Activated CD8-positive, alpha-beta memory T cell treated with anti-CD3 and anti-CD28 coated beads for 1 hour (primary cell): ENCODE measurements around the gene MDFIC.

Experiments used
- DNase-seq, 2 donors: peaks; one replicate each; pipeline ENCODE4 v3.0.0-alpha.2; 2020; ENCODE audit warnings: low read depth in 1 of 2; ENCODE audit errors: extremely low read depth in 1 of 2

Gene MDFIC

DNA sequence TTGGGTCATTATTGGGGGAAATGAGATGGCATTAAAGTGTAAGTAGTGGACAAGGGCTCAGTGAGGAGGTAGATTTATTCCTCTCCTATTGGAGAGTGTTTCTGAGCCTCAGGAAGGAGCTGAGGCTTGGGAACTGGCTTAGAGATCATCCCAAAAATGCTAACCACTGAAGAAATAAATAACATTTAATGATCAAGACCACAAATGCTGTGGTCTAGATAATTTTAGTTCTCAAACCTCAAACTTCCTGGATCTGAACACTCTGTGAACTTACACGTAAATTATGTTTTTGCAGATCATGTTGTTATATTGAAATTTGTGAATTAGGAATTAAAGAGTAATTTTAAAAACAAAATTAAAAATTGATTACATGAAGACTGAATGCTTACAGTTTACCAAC is 27.3 kb downstream of the MDFIC start:
- DNase-seq, result no peak

DNA sequence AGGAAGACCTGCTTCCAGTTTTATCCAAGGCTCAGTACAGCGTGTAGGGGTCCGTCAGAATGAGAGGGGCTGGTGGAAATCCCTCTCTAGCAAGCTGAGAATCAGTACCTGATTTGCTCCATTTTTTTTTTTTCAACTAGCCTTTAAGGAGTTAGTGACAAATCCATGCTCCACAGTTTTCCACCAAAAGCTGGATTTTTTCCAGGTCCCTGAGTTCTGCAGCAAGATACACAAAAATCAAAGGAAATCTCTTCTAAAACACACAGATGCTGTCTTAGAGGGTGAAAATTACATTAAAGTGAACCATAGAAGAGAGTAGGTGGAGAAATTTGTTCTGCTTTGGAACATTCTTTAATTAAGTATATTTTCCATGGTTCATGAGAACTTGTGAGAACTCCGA is 30.4 kb downstream of the MDFIC start:
- no peak for DNase-seq

DNA sequence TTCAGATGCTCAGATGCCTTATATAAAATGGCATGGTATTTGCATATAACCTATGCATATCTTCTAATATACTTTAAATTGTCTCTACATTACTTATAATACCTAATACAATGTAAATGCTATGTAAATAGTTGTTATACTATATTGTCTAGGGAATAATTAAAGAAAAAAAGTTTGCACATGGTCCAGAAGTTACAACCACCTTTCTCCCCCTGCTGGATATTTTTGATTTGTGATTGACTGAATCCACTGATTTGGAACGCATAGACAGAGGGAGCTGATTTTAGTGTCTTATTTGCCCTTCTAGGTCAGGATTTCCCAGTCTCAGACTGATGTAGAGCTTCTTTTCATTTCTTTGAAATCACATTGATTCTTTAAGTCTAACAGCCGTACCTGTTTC is 31.8 kb downstream of the MDFIC start:
- DNase-seq, result no peak

DNA sequence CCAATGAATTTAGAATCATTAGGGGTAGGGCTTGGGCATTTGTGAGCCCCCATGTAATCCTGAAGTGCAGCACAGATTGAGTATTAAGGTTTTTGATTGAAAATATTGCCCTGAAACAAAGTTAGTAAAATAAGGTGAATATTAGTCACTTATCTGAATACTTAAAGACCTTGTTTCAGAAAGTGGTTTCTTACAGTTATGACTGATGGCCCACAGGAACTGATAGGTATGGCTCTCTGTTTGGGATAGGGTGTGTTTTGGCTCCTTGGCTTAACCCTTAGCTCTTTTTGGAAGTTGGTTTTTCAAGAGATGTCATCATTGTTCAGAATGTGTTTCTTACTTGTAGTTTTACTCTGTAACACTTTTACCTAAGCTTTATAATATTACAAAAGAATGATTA is 34.8 kb downstream of the MDFIC start:
- DNase-seq, result no peak

DNA sequence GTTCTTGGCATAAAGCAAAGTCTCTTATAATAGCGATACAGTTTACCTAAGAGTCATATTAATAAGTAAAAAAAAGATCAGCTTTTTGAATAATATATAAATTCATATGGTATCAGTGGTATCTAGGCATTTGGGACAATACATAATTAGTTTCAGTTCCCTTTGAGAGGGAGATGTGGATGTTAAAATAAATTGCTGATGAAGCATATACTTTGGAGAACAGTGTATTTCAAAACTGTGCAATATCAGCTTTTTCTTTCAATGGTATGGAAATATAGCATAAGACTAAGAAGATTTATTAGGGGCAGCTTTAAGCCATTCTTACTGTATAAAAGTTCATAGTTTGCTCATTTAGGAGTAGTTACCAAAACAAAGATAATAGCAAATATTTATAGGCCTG is 35.5 kb downstream of the MDFIC start:
- no peak for DNase-seq

DNA sequence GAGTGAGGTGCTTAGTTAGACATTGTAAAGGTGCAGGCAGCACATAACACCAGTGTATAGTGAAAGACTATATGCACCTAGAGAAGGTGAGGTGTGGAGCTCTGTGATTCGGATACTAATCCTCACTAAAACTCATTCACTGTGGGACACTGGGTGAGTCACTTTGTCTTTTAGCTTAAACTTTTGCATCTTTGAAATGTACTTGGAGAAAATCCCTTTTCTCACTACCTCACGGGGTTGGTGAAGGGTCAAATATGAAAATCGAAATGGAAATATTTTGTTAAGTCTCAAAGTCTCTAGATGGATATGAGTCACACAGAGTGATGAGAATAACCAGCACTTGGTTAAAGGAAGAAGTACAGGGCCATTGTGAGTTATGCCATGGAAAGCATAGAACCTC is 38.0 kb downstream of the MDFIC start:
- DNase-seq, result no peak

DNA sequence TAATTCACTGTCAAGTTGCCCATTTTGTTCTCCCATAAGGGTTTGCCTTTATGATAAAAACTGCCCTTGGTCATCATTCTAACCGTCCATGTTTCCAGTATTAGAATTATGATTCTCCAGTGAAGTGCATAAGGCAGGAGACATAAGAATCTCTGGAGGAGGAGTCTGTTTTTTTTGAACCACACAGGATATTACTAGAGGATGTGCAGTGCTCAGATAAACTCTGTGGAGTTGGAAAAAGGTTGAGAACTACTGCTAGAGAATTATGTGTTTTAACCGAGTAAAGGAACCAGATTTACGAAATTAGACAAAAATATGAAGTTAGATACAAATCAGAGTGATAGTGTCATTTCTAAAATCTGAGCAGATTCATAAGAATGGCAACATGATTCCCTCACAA is 40.5 kb downstream of the MDFIC start:
- DNase-seq, result no peak

DNA sequence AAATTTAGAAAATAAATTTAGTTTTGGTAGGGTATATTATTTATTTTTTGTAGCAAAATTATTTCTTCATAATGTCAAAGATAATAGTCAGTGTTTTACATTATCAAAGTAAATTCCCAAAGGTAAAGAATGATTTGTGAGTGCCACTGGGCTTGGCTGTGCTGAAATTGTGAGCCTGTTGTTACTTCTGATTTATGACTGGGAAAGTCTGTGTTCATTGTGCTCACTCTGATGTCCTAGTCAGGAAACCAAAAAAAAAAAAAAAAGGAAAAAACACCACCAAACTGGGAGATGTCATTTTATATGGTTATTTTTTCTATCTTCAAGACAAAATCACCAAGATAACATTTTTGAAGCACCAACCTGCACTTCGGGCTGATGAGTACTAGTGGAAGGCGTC is 44.3 kb downstream of the MDFIC start:
- DNase-seq, result no peak

DNA sequence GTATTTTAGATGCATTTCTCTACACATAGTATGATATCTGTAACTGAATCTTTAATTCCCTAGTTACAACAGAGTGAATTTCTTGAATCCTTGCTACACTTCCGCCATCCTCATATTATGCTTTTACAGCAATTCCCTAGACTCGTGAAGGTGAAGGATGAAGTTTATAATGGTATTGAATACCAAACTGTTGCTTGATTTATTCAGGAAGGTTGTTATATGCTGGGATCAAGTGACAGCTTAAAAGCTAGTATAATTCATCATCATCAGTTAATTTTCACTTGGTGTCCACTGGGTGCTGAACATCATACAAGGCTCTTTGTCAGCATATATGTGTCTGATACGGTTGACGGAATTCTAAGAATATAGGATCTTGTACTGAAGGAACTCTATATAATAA is 47.2 kb downstream of the MDFIC start:
- DNase-seq, result no peak

DNA sequence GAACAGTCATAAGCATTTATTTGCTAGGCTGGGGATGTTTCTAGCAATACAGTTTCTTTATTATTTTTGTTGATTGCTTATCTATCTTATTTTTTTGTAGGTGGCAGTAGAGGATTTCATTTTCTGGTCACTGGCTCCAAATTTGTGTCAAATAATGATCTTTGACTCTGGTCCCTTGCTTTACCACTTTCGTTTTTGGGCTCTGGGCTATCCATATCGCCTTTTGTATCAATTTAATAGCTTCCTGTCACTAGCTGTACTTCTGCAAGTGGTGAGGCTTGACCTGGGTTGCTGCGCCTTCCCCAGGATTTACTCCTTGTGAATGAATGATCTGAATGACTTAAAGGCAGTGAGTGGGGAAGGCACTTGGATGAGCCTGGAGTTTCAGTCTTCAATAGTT is 48.4 kb downstream of the MDFIC start:
- DNase-seq, result no peak

DNA sequence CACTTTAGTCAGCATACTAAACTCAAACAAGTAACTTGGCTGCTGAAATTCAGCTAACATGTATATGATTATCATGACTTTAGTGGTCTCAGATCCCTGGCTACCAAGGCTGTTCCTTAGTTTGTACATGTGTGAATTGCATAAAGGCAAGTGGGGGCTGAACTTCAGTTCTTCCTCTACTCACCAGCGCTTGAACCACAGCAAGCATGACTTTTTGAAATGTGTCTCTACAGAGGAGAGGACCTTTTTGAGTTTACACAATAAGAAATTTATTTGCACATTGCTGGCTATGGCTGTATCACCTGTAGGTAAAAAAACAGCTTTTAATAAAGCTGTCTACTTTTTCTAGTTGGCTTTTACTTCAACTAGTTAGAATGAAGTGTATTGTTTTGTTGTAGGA is 48.8 kb downstream of the MDFIC start:
- DNase-seq, result no peak

DNA sequence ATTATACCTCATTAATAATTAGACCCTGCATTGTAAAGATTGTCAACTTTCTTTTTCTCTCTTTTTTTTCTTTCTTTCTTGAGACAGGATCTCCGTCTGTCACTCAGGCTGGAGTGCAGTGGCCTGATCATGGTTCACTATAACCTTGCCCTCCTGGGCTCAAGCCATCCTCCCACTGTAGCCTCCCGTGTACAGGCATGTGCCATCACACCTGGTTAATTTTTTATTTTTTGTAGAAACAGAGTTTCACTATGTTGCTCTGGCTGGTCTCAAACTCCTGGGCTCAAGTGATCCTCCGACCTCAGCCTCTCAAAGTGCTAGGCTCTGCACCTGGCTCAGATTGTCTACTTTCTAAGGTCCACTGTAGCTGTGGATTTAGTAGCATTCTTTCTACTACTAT is 50.7 kb downstream of the MDFIC start:
- DNase-seq, result no peak

DNA sequence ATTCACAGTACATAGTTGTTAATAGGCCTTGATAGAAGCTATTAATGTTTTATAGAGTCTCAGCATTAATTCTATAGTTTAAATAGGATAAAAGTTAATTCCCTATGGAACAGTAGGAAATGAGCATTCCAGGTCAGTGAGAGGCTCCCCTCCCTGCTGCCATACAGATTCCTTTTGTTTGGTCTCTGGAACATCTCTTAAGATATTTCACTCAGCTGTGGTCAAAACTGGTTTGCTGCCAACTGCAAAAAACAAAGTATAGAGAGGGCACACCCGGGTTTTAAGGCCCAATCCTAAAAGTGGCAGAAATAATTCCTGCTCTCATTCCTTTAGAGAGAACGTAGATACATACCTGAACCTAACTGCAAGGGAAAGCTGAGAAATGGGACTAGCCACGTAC is 51.3 kb downstream of the MDFIC start:
- no peak for DNase-seq

DNA sequence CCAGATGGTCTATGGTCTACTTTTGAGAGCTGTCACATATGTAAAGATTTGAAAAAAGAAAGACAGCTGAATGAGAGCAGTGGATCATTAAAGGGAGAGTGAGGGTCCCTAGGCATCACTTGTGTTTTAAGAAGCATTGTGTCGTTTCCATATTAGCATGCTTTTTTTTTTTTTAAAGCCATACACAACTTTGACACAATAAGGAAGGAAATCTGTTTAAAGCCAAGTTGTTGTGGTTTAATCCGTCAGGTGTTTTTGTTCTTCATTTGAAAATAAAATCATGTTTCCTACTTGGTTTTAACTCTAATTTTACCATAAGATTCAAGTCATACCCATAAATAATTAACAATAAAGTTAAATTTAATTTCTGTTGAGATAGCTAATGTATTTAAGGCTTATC is 53.5 kb downstream of the MDFIC start:
- DNase-seq, result no peak

DNA sequence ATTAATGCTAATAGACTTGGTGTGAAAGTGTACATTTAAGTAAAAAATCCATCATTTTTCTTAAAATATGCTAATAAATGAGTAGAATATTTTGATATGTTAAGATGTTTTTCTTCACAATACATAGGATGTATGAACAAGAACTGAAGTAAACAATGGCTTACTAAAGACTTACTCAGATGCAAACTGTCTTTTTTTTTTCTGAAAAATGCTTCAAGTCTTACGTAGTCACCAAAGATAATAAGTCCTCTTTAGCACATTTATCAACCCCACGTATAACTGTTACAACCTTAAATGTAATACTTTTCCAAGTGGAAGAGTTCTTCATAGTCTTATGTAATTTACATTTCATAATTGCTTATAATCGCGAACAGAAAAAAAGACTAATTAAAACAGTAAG is 54.8 kb downstream of the MDFIC start:
- DNase-seq, result no peak

DNA sequence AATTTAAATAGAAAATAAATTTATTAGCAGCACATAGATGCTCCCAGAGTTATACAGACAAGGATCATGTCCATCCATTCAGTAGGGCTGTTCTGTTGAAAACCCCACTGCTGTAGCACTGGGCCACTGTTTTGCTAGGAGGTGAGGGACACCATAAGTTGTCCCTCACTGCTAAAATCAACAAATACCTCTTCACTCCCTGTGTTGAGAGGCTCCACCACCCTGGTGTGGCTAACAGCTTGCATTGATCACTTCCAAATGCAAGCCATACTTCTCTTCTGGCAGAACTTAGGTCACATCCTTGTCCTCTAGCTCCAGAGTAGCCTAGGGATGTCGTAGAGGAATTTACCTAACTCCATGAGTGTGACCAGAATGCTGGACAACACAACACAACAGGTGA is 55.4 kb downstream of the MDFIC start:
- DNase-seq, result no peak

DNA sequence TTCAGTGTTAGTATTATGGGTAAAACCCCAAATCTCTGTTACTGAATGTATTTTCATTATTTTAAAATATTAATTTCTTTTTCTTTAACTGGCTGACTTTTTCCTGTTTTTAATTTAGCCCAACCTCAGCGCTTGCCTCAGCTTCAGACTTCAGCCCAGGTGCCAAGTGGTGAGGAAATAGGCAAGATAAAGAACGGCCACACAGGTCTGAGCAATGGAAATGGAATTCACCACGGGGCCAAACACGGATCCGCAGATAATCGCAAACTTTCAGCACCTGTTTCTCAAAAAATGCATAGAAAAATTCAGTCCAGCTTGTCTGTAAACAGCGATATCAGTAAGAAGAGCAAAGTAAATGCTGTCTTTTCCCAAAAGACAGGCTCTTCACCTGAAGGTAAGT is 57.5 kb downstream of the MDFIC start:
- no peak for DNase-seq

DNA sequence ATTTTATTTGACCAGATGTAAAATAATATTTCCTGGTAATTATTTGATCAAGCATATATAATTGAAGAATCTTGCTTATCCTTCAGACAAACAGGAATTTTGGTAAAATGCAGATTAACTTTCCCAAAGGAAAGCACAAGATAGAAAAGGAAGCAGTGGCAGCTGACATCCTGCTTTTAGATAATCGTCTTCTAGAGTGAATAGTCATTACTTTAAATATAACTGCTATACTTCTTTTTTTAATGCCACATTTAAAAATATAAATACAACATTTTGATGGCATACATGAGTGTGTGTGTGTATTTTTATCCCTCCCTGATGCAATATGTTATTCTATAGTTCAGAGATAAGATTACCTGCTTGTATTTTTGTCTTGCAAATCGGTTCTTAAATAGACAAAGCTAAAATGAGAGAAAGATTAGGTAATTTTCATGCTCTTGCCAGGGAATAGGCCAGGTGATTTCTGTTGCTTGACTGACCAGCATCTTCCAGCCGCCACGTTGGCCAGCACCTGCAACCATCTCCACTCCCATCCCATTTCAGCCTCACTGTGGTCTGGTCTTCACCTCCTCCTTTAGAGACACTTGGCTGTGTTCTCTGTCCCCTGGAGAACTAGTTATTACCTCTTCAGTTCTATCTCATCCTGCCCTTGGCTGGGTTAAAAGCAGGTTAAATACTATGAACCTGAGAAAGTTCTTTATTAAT is 58.1 kb downstream of the MDFIC start:
- no peak for DNase-seq

DNA sequence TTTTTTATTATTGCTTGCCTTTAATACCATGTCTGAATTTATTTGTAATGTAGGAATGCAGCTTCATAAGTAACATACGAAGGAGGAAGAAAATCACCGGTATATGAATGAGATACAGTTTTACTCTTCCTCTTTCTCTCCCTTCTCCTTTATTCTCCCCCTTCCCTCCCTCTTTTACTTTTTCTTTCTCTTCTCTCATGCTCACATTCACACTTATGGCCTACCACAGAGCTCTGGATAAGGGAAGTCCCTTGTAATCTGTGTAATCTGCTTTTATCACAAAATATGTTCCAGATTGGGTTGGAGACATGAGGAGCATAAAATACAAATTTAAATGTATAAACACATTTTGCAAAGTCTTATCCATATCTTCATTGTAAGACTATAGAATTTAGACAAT is 59.4 kb downstream of the MDFIC start:
- no peak for DNase-seq

DNA sequence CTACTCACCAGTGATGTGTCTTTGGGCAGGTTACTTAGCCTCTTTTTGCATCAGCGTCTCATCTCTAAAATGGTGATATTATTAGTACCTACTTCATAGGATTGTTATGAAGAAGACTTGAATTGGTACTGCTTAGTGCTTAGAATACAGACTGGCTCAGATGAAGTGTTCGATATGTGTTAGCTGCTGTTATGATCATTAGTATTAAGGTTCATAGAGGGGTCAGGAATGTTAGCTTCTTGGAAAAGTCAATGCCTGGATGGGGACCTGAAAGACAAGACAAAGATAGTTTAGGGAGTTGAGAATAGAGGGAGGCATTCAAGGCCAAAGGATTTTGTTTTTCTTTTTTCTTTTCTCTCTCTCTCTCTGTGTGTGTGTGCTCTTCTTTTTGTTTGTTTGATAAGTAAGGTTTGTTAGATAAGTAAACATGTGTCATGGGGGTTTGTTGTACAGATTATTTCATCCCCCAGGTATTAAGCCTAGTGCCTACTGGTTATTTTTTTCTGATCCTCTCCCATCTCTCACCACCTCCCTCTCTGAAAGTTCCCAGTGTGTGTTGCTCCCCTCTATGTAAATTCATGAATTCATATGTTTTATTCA is 63.3 kb downstream of the MDFIC start:
- no peak for DNase-seq

DNA sequence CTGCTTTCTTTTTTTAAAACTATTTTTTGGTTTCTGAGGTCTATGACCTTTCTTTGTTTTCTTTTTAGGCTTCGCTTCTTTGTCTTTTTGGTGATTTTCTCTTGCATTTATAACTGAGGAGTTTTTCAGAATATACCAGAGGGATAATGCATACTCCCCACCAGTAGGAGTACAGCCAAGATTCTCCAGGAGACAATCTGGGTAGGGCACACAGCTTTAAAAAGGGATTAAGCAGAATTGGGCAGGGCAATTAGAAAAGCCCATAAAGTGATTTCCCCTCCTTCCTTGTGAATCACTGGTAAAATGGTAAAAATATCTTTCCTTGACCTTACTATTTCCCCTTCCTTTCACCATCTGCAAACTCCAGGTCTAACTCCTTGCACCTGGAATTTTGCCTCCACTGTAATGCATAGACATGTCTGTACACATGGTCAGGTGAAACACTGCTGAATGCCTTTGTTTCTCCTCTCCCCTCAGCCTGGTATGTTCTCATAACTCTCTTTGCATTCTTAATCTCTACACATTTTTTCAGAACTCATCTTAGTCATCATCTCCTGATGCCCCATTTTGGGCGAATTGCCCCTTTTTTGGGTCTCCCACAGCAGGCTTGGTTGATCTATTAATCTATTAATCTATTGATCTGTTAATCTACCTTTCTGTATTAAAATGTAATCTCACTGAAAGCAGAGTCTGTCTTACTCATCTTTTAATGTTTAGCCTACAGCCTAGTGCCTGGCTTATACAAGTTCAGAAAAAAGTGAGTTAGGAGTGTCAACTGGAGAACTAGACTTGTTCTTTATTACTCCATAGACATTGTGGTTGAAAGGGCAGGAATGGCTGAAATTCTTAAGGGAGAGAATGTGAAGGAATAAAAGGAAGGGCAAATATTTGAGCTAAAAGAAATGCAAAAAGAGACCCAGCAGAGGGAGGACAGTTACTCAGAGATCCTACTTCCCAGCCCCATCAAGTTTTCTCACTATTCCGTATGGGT is 64.6 kb downstream of the MDFIC start:
- no peak for DNase-seq

DNA sequence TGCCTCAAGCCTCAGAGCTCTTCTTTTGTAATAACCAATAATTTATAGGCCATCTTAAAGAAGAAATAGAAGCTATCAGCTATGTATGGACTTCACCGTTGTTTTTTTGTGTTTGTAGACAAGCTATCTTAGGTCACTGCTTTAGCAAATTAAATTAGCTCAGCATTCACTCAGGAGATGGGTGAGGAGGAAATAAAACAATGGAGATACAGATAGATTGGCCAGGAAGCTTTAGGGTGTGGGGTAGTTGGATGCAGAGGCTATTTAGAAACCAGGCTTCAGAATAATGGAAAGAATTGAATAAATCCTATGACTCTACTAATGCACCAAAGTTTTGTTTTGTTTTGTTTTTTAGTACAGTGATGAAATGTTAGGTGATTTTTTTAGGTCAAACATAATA is 66.1 kb downstream of the MDFIC start:
- DNase-seq, result no peak
